Neural progenitor cell (in vitro differentiated cells): ENCODE data around the gene PRICKLE2.

Experiments used
- EZH2 ChIP-seq: fragments of 200-600 bp; sonication (generic); IDR thresholded peaks from 2 replicates; pipeline ENCODE4 v1.6.1; 2017; ENCODE audit warnings: antibody characterized with exemption, mild to moderate bottlenecking, moderate library complexity
- EZH2phosphoT487 ChIP-seq: fragments of 200-600 bp; sonication (generic); IDR thresholded peaks from 2 replicates; pipeline ENCODE4 v1.6.1; 2017; ENCODE audit warnings: antibody characterized with exemption
- TF ChIP-seq, protein P1 (sequence below): fragments of 200-600 bp; sonication (generic); IDR thresholded peaks from 2 replicates; pipeline ENCODE4 v1.5.1; 2017; ENCODE audit warnings: antibody characterized with exemption, mild to moderate bottlenecking

DNA sequence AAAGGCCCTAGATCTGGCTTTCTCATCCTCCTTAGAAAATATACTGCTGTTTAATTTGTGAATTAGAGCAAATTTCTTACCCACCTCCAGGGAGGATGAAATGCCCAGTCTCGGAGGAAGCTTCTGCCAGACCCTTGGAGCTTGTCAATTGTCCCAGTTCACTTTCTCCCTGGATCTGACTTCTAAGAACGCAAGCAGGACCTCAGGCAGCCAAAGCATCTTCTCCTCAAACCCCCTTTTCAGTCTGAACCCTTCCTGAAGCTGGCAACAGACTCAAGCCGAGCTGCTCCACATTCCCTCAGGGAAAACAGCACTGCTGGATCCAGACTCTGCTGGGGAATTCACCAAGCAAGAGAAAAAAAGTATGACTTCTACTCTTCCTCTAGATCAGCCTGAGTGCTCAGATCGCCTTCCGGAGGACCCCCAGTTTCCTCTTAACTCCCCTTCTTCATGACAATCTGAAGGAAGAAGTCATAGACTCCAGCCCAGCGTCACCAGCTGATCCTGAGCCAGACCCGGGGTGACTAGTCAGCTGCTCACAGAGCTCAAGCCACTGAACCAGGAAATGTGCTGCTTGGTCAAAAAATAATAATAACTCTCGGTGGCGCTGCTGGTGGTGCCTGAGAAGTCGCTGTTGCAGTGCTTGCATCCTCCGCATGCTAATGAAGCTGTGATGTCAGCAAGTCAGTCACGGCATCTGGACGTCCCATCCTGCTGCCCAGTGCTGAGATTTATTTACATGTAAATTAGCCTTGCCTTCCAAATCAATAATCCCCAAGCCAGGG lies at the start of gene PRICKLE2:
- TF ChIP-seq, protein P1, sequence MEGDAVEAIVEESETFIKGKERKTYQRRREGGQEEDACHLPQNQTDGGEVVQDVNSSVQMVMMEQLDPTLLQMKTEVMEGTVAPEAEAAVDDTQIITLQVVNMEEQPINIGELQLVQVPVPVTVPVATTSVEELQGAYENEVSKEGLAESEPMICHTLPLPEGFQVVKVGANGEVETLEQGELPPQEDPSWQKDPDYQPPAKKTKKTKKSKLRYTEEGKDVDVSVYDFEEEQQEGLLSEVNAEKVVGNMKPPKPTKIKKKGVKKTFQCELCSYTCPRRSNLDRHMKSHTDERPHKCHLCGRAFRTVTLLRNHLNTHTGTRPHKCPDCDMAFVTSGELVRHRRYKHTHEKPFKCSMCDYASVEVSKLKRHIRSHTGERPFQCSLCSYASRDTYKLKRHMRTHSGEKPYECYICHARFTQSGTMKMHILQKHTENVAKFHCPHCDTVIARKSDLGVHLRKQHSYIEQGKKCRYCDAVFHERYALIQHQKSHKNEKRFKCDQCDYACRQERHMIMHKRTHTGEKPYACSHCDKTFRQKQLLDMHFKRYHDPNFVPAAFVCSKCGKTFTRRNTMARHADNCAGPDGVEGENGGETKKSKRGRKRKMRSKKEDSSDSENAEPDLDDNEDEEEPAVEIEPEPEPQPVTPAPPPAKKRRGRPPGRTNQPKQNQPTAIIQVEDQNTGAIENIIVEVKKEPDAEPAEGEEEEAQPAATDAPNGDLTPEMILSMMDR, result peak; percentile 28
- TF ChIP-seq EZH2phosphoT487 (no peak), EZH2 (no peak)
